ENCODE results near the gene LRRC28.

The LRRC28 gene

DNA sequence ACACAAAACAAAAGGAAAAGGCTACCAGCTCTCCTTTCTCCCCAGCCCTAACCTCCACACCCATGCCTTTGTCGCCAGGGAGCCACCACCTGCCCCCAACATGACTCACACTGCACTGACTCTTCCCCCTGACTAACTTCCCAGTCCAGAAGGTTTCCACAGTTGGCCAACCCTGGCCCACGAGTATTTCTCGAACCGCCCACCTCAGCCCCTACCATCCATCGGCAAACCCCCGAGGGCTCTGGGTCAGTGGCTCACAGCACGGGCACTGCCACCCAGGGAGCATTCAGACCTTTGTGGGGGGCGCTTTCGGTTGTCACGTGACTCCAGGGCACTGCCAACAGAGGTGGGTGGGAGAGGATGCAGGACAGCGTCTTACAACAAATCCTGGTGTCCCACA is 152.3 kb downstream of the LRRC28 start:
- DNase-seq = no peak

DNA sequence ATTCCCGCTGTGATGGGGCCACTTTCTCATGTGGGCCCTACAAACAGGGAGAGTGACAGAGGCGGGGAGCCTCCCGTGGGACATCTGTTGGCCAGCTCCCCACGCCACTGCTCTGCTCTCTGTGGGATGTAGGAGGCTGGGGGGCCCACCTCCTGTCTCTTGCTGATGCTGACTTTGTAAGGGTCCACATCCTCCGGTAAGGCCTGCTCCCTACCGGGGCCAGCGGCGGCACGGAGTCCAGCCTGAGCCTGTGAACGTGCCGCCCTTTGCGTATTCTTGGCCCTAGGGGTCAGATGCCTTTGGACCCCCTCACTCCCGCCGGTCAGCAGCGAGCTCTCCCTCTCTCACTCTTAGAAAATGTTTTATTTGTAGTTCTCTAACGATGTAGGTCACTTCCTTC is 153.2 kb downstream of the LRRC28 start:
- no peak for DNase-seq

DNA sequence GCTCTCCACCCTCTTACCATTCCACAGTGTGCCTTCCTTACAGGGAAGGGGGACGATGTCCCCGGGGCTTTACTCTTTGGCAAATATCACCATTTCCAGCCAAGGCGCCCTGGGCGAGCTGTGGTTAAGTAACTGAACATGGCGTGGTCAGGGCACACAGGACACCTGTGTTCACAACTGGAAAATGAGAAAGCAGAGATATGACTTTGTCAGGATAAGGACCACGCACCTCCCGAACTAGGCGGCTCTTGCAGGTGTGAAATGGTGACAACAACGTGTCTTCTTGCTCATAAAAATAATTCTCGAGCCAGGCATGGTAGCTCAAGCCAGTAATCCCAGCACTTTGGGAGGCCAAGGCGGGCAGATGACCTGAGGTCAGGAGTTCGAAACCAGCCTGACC is 154.8 kb downstream of the LRRC28 start:
- DNase-seq = no peak

DNA sequence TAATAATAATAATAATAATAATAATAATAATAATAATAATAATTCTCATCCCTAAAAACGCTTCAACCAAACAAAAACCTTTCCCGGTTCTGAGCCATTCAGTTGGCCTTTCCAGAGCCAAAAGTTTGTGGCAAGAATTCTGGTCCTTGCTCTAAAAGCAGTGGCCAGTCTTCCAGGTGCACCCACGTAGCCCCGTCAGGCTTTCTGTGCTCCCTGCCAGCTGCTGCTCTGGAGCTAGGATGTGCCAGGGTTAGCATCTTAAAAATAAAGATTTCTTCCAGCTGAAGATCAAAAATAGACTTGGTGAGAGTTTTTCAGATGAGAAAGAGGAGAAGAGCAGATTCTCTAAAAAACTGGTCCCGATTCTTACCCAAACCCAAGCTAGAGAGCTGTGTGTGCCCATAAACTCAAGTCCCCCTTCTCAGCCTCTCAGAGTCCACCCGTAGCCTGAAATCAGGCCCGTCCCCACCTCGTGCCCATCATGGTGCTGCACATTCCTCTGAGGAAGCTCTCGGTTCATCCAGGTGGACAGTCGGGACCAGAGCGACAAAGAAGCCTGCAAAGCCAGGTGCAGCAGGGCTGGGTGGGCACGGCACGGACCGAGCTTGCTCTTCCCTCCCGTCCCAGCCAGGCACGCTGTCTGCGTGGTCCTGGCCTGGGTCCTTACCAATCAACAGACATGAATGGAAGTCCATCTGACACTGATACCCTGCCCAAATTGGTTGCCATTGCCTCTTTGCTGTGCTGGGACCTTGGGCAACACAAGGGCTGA is 155.6 kb downstream of the LRRC28 start:
- DNase-seq = no peak

DNA sequence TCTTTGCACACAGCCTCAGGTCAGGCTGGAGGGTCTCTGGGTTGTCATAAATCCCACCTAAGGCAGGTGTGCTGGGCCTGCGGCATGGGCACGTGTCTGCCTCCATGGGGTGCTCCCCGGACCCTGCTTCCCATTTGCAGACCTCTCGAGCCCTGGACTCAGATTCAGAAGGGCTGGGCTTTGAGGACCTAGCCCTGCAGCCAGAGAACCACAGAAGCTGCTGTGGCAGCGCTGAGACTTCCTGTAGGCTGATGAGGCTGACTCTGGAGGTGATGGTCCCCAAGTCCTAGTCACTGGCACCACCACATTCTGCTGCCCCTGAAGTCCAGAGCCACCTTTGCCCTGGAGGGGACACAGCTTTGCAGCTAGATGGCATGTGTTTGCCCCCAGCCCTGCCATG is 156.4 kb downstream of the LRRC28 start:
- DNase-seq = no peak

DNA sequence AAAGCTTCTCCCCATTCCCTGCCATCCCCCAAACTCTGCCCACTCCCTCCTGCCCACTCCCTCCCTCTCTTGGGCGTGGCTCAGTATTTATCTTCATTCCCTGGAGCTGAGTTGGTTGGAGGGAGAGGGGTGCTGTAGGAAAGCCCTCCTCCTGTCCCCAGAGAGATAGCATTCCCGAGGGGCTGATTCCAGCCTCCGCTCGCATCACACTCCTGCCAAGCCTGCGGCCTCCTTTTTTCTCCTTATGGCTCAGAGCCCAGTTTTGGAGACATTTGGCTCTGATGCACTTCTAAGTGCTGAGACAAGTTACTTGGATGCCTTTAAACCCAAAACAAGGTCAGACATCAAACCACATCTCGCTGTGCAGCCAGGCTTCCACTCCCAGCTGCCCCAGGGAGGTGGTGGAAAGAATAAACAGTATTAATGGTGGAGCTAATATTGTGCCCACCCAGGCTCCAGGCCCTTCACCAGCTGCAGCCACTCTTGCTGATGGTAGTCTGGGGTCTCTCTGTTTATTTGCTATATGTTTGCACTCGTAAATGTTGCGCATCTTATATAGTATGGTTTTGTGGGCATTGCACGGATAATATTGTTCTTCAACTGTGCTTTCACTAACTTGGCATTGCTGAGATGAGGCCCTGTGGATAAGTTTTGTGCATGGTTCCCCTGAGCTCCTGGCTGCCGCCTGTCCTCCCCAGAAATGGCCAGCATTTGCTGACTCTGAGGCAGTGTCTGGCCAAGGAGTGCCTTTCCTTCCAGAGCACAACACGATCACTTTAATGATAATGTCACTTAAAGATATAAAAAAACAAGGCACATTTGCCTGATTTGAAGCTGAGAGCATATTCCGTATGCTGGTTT is 157.2 kb downstream of the LRRC28 start:
- DNase-seq = no peak

DNA sequence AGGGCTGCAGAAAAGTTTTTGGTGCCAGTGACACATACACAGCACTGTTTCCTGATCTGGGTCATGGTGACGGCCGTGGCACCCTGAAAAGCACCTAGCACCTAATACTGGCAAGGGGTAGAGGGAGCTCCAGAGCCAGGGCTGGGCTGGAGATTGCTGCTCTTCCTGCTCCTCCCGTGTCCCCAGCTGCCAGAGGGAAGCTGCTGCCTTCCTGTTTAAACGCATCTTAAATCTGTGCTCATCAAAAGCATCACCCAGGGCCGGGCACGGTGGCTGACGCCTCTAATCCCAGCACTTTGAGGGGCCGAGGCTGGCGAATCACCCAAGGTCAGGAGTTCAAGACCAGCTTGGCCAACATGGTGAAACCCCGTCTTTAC is 157.8 kb downstream of the LRRC28 start:
- no peak for DNase-seq

DNA sequence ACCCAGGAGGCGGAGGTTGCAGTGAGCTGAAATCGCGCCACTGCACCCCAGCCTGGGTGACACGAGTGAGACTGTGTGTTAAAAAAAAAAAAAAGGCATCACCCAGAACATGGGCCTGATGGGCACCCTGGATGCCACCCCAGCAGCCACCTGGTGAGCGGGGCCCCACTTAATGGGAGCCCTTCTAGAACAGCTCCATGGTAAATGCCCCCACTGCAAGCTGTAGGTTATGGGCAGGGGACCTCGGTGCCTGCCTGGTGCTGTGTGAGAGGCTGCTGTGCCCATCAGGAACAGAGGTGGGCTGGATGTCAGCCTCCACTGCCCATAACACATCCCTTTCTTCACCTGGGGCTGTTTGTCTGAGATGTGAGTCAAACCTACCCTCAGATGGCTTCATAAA is 158.3 kb downstream of the LRRC28 start:
- no peak for DNase-seq

DNA sequence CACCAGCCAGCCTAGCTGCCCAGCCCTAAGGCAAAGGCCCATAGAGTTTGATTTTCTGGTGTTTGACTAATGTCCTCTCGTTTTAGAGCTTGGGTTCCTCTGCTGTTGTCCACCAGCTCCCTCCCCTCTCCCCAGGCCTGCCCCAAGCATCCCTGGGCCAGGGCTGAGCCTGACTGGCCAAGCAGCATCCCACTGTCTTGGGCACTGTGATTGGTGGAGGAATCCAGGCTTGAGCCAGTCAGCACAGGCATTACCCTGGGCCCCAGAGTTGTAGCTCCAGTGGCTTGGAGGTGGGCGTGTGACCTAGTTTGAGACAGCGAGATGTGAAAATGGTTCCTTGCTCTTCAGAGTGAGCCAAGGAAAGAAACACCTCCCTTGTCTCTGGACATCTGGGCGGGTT is 159.2 kb downstream of the LRRC28 start:
- DNase-seq = no peak

DNA sequence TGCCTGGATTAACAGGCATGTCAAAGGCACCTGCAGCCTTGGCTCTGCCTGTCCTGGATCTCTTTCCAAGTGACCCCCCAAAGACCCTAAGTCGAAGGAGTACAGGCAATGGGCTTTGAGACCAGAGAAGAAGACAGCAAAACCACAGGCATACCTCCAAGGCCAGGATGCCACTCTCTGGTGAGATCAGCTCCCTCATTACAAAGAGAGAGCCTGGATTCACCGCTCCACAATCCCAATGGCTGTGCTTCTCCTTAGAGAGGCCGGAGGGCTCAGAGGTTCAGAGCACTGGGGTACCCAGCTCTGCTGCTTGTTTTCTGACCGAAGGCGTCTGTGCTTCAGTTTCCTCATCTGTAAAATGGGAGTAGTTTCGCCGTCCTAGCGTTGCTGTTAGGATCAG is 160.0 kb downstream of the LRRC28 start:
- no peak for DNase-seq

DNA sequence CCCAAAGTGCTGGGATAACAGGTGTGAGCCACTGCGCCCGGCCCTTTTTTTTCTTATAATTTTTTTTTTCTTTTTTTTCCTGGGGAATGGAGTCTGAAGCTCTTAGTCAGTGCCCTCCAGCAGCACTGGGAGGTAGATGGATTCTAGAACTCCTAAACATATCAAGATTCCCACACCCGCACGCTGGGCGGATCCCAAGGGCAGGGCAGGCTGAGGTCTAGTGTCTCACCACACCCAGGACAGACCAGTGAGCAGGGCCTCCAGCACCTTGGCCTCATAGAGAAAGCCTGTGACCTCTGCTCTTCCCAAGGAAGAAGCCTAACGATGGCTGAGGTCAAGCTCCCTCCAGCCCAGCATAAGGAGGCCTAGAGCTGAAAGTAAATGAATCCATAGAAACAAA is 160.8 kb downstream of the LRRC28 start:
- no peak for DNase-seq

DNA sequence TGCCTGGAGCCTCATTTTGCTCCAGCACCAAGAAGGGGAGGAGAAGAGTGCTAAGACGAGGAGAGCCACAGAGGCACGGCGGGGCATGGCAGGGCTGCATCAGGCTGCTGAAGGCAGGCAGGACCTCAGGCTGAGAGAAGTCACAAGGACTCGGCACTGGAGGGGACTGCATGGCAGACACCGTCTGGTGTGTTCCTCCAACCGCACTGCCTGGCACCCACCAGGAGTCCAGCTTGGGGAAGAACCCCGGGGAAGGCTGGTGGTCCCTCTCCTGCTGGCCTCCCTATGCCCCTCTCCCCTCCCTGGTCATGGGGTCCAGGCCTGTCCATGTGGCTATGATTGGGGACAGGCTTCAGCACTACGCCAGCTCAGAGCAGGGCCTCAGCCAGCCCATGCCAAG is 161.3 kb downstream of the LRRC28 start:
- no peak for DNase-seq

DNA sequence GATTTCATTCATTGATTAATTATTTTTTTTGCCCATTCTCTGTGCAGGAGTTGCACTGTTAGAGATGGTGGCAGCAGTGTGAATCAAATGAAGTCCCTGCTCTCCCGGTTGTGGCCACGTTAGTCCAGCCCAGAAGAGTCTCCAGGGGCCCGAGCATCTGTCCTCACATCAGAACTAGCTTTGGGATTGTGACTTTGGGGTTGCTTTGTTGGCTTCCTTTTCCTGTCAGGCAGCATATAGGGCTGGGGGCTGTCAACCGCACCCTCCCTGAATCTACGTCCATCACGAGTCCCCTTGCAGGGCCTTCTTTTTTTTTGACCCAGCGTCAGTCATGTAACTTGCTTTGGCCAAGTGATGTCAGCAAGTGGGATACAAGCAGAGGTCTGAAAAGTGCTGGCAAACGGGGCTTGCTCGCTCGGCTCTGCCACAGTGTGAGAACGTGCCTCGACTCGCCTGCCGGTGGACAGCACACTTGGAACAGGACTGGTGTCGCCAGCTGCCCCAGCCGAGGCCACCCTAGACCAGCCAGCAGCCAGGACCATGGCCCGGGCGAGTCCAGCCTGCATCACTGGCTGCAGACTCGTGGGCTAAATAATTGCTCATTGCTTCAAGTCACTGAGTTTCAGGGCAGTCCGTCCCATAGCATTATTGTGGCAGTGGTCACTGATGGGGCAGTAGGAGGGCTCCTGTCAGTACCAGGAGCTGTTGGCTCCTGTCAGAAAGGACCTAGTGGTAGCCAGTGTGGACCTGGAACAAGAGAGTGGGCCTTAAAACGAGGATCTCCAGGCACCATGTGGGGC is 162.9 kb downstream of the LRRC28 start:
- no peak for DNase-seq

DNA sequence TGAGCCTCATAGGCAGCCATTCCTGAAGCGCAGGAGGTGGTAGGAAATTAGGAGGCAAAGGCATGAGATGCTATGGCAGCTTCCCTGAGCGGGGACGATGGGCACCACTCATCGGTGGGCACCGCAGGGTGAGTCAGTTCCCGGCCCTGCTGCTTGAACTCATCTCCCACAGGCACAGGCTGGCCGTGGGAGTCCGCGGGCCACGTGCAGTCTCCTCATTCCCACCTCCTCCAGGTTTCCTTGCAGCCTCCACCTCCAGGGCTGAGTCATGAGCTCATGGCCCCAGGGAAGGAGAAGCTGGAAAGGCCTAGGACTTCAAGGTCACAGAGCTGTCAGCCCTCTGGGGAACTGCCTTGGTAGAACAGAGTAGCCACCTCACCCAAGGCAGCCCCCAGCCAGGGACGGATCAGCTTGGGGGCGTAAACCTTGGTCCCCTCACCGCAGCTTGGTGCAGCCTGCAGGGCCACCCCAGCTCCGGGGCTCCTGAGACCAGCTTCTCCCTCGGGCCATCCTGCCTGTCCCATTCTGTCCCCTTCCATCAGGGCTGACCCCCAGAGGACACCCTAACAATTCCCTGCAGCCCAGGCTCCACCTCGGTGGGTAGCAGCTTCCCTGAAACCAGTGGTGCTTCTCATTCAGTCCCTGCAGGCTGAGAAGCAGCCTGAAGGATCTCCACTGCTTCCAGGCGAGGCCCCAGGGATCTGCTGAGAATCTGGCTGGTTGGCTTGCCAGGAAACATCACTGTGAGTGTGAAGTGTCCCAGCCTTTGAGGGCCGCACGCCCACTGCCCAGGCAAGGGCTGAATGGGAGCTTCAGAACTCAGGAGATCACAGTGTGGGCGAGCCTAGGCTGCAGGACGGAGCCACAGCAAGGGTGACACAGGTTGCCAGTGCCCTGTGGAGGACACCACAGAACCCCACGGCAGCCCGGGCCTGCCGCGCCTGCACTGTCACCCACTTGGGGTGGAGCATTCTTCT is 163.8 kb downstream of the LRRC28 start:
- DNase-seq = no peak

DNA sequence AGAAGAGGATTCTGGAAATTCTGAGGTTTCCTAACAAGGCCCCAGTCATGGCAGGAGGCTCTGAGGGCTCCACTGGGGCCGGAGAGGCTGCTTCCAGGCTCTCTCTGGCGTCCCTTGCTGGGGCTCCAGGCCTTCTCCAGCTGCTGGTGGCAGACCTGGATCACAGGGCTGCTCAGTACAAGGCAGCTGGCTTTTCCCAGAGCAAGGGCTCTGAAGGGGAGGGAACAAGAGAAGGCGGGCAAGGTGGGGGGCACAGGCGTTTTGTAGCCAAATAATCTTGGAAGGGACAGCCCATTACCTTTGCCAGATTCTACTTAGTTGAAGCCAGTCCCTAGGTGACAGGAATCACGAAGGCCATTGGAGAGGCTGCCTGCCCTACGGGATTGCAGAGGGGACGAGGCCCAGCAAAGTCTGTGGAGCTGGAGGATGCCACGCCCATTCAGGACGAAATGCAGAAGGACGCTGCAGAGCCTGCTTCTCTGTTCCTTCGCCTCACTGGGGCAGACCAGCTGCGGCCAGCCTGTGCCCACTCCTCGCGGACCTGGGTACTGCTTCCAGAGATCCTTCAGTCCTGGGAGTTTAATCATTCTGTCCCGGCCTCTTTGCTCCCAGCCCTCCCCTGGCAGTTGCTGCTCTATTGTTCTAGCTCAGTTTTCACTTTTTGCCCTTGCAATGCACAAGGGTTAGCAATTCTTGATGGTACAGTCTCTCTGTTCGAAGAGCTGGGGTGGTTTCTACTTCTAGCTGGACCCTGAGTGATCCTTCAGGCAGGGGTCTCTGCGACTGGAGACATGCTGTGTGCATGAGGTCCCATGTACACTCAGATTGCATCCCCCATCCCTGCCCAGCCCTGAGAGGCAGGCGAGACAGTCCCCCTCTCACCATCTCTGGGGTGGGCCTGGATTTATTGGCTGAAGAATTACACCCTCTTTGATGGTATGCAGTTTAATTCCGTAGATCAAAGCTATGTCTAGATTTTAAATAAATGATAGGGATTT is 165.2 kb downstream of the LRRC28 start:
- DNase-seq = no peak

DNA sequence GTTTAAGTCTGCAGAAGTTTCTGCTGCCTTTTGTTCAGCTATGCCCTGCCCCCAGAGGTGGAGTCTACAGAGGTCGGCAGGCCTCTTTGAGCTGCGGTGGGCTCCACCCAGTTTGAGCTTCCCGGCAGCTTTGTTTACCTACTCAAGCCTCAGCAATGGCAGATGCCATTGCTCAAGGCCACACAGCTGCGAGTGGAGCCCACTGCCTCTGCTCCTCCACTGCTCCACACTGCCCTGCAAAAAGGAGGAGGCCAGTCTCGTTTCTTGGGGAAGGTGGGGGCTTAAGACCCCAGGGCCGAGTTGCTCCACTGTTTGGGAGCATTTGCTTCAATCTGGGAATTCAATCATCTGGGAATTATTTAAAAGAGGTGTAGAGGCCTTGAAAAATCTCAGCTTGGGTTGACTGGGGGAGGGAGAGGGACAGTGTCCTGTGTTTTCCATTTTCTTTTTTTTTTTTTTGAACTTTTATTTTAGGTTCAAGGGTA is 169.9 kb downstream of the LRRC28 start:
- DNase-seq = no peak

DNA sequence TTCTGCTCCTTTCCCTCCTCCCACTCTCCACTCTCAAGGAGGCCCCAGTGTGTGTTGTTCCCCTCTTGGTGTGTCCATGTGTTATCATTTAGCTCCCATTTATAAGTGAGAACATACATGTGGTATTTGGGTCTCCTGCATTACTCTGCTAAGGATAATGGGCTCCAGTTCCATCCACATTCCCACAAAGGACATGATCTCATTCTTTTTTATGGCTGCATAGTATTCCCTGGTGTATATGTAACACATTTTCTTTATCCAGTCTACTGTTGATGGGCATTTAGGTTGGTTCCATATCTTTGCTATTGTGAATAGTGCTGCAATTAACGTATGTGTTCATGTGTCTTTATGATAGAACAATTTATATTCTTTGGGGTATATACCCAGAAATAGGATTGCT is 170.5 kb downstream of the LRRC28 start:
- DNase-seq = no peak

DNA sequence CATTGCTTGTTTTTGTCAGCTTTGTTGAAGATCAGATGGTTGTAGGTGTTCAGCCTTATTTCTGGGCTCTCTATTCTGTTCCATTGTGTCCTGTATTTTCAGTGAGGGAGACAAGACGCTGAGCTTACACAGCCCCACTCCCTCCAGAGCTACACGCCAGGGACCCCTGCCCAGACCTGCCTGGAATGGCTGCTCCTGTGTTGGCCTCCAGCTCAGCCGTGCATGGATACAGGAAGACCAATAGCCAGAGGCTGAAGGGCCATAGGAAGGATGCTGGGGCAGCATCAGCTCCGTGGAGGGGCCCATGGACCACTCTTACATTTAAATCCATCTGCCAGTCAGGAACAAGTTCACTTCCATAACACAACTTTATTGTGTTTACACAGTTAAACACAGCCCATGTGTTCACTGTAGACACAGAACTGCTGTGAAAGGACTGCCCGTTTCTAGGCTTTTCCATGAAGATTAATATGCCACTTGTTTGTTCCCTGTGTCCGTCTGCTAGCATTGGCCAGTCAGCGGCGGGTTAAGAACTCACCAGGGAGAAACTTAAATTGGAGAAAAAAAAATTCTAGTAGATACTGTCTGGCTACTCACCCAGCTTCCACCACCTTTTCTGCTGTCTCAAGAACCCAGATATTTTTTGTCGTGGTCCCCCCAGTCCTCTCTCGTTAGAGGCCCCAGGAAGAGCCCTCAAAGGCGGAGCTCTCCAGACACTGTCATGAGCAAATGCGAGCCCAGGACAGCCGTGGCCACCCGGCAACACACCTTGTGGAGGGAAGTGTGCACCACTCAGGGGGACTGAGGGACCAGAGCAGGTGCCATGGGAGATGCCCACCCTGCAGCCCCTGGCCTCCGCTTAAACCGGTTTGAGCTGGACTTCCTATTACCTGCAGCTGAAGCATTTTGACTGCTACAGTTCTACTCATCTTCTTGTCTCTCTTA is 172.2 kb downstream of the LRRC28 start:
- no peak for DNase-seq

DNA sequence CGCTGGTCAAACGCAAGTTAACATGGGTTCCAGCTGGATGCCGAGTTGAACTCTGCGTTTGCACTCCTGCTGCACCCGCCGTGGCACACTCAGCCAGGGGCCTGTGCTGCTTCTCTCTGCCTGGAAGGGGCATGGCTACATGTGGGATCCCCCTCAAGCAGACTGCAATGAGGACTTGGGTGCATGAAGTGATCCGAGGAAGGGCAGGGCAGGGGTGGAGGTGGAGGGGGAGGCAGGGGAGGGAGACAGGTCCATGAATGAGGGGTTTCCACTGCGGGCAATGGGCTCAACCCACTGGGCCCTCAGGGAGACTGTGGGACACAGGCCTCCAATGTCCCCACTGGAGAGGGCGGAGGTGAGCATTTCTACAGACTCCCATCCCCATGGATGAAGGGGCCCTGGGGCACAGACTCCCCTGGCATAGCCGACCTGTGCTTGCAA is 172.9 kb downstream of the LRRC28 start:
- DNase-seq = no peak

Data from DMS 273 treated with DMSO at 0.1 percent for 48 hours (cell line).